HepG2 (cell line): ENCODE results near the gene BPIFB4. TPM values are rescaled to one million over a fixed set of nuclear protein-coding genes. Genes with fewer than 3 reads are reported as not detected.

Experiments used
- ATAC-seq: fragments of 200-7000 bp; cut with Tn5 transposase; 3 replicates; pipeline ENCODE4 v1.9.1; 2020; ENCODE audit warnings: mild to moderate bottlenecking, moderate library complexity
- BruUV-seq: library from RNA; stranded (reverse); fragments of 400-500 nt; replicated peaks from 2 replicates; lab custom pipeline; 2021; lab: Mats Ljungman, UMichigan
- CTCF ChIA-PET: fragments of 300-600 bp; formaldehyde crosslinking; extraction: SDS; loops from one replicate; lab custom pipeline; 2021; ENCODE audit warnings: low total read pairs, inconsistent platforms, low intra/inter-chr PET ratio; lab: Yijun Ruan, JAX
- POLR2A ChIA-PET: fragments of 350-600 bp; sonication (Branson Sonifier 250); formaldehyde crosslinking; loops from one replicate; lab custom pipeline; 2020; ENCODE audit warnings: antibody characterized with exemption, inconsistent platforms; lab: Yijun Ruan, JAX
- DNase-seq: peaks from one replicate; pipeline ENCODE4 v3.0.0-alpha.2; 2015; ENCODE audit warnings: low spot score
- FAIRE-seq: peaks from 3 replicates; lab custom pipeline; 2011; peaks lifted over from hg19 to GRCh38; lab: Jason Lieb, UNC
- H2AFZ ChIP-seq: one replicate; pipeline ENCODE4 v1.6.1; 2011; ENCODE audit warnings: low read length, inconsistent platforms
- H3K27ac ChIP-seq: fragments of 300-600 bp; 3 replicates; pipeline ENCODE4 v1.8.0; 2011; ENCODE audit warnings: mixed run types, mild to moderate bottlenecking, mixed read lengths, low read length, inconsistent platforms; ENCODE audit not compliant: insufficient read depth; ENCODE audit errors: extremely low read length
- H3K27me3 ChIP-seq, 2 experiments: fragments of 200-600 bp in 1 of 2; 2 replicates in 1 of 2; 3 replicates in 1 of 2; pipeline versions ENCODE4 v1.6.0 to v1.8.0; 2011; ENCODE audit warnings: low read length in 2 of 2, mild to moderate bottlenecking in 2 of 2, moderate library complexity in 2 of 2, inconsistent platforms in 1 of 2; ENCODE audit not compliant: insufficient read depth in 2 of 2, control insufficient read depth in 1 of 2
- H3K36me3 ChIP-seq, 2 experiments: fragments of 200-600 bp in 1 of 2; replicated peaks in 1 of 2; 2 replicates in 1 of 2; 3 replicates in 1 of 2; pipeline versions ENCODE4 v1.5.1 to v1.8.0; 2011; ENCODE audit warnings: low read length in 2 of 2, inconsistent platforms in 1 of 2; ENCODE audit not compliant: insufficient read depth in 2 of 2, control insufficient read depth in 1 of 2
- H3K4me1 ChIP-seq: 2 replicates; pipeline ENCODE4 v1.5.1; 2012; ENCODE audit warnings: low read length, inconsistent platforms; ENCODE audit not compliant: insufficient read depth
- H3K4me2 ChIP-seq: 2 replicates; pipeline ENCODE4 v1.6.0; 2011; ENCODE audit warnings: low read depth, low read length, inconsistent platforms
- H3K4me3 ChIP-seq, 3 experiments: fragments of 200-600 bp in 1 of 3; sonication (generic), shearing (Covaris generic) in 1 of 3; replicated peaks in 1 of 3; 2 replicates each; pipeline ENCODE4 v1.5.1; 2011 to 2016; ENCODE audit warnings: low read length in 3 of 3, inconsistent platforms in 2 of 3, low read depth in 2 of 3, mild to moderate bottlenecking in 2 of 3, control low read depth in 1 of 3, mixed read lengths in 1 of 3; ENCODE audit not compliant: insufficient read depth in 1 of 3
- H3K79me2 ChIP-seq: one replicate; pipeline ENCODE4 v1.6.1; 2011; ENCODE audit warnings: low read length, inconsistent platforms; ENCODE audit not compliant: insufficient read depth
- H3K9ac ChIP-seq: 2 replicates; pipeline ENCODE4 v1.6.0; 2011; ENCODE audit warnings: mild to moderate bottlenecking, low read depth, low read length, inconsistent platforms; ENCODE audit not compliant: insufficient read depth
- H3K9me3 ChIP-seq: 2 replicates; pipeline ENCODE4 v1.5.1; 2012; ENCODE audit warnings: mild to moderate bottlenecking, low read length
- H4K20me1 ChIP-seq: 2 replicates; pipeline ENCODE4 v1.6.0; 2011; ENCODE audit warnings: inconsistent platforms, mild to moderate bottlenecking, low read length, moderate library complexity; ENCODE audit not compliant: insufficient read depth
- CSRNP2 ChIP-seq: sonication (generic); formaldehyde crosslinking; conservative IDR thresholded peaks from 2 replicates; pipeline ENCODE4 v1.8.0; 2022; ENCODE audit warnings: low read depth, missing genetic modification reagents
- ERF ChIP-seq: IDR thresholded peaks from 2 replicates; pipeline ENCODE4 v1.6.1; 2018; ENCODE audit warnings: missing biosample characterization, missing genetic modification reagents
- MED1 ChIP-seq: sonication (generic); formaldehyde crosslinking; IDR thresholded peaks from 2 replicates; pipeline ENCODE4 v1.4.0; 2020; ENCODE audit warnings: missing genetic modification reagents
- MTA3 ChIP-seq: sonication (generic); formaldehyde crosslinking; IDR thresholded peaks from 2 replicates; pipeline ENCODE4 v1.4.0; 2020; ENCODE audit warnings: missing genetic modification reagents
- RAD51 ChIP-seq: fragments of 450-650 bp; IDR thresholded peaks from 2 replicates; pipeline ENCODE4 v1.6.1; 2016; ENCODE audit warnings: borderline replicate concordance
- SAP130 ChIP-seq: IDR thresholded peaks from 2 replicates; pipeline ENCODE4 v1.6.1; 2016; ENCODE audit warnings: low read depth
- ZMYM3 ChIP-seq: sonication (generic); formaldehyde crosslinking; IDR thresholded peaks from 2 replicates; pipeline ENCODE4 v1.5.1; 2020; ENCODE audit warnings: mild to moderate bottlenecking, missing genetic modification reagents
- ZNF264 ChIP-seq: sonication (generic); formaldehyde crosslinking; IDR thresholded peaks from 2 replicates; pipeline ENCODE4 v1.4.0; 2020; ENCODE audit warnings: missing genetic modification reagents
- ZNF3 ChIP-seq: IDR thresholded peaks from 2 replicates; pipeline ENCODE4 v1.7.0; 2017; ENCODE audit warnings: inconsistent platforms
- ZNF557 ChIP-seq: sonication (generic); formaldehyde crosslinking; IDR thresholded peaks from 2 replicates; pipeline ENCODE4 v1.4.0; 2020; ENCODE audit warnings: missing genetic modification reagents
- ZNF749 ChIP-seq: sonication (generic); formaldehyde crosslinking; IDR thresholded peaks from 2 replicates; pipeline ENCODE4 v1.8.0; 2022; ENCODE audit warnings: mild to moderate bottlenecking, missing genetic modification reagents, moderate library complexity, borderline replicate concordance
- WGBS: methylation state at CpG from one replicate; pipeline ENCODE4 v1.1.6; 2017; ENCODE audit warnings: low lambda C conversion rate; 5-methylcytosine and 5-hydroxymethylcytosine counted together
- in situ Hi-C: cut with HindIII; loops from 2 replicates; pipeline ENCODE4 v1.10.0; 2017; ENCODE audit warnings: low pct_unique_long_range_greater_than_20kb; ENCODE audit not compliant: extremely low pct_ligation_motif_present
- intact Hi-C: fragments of 100-400 bp; cut with micrococcal nuclease; formaldehyde crosslinking; loops from one replicate; pipeline ENCODE4 v1.10.0; 2022; ENCODE audit not compliant: unreplicated experiment
- polyA plus RNA-seq, 8 experiments: library from polyadenylated mRNA; depleted of rRNA in 3 of 8; stranded (reverse) in 7 of 8; unstranded in 1 of 8; fragments of >200 nt; fragmentation: Illumina TruSeq in 4 of 8; extraction: Trizol in 4 of 8; gene quantifications; 2 replicates each; pipeline versions ENCODE4 v1.2.1 to v1.2.3, GENCODE V29; 2011 to 2016; ENCODE audit warnings: low read depth in 4 of 8, missing spikeins in 1 of 8, mixed read lengths in 1 of 8; ENCODE audit not compliant: insufficient read depth in 1 of 8
- total RNA-seq, 5 experiments: library from RNA; depleted of rRNA; stranded (reverse); fragments of >200 nt; fragmentation: Illumina TruSeq; extraction: Trizol; gene quantifications; 2 replicates each; pipeline ENCODE4 v1.2.3, GENCODE V29; 2016; ENCODE audit warnings: low read depth in 1 of 5
- TF ChIP-seq, protein P1 (sequence below): sonication (generic); formaldehyde crosslinking; IDR thresholded peaks from 2 replicates; pipeline ENCODE4 v1.5.0; 2020; ENCODE audit warnings: mild to moderate bottlenecking, missing genetic modification reagents
- TF ChIP-seq, protein P2 (sequence below): sonication (generic); formaldehyde crosslinking; IDR thresholded peaks from 2 replicates; pipeline ENCODE4 v1.4.0; 2020; ENCODE audit warnings: missing genetic modification reagents
- TF ChIP-seq, protein P3 (sequence below): sonication (generic); formaldehyde crosslinking; IDR thresholded peaks from 2 replicates; pipeline ENCODE4 v1.4.0; 2020; ENCODE audit warnings: missing genetic modification reagents, mild to moderate bottlenecking, borderline replicate concordance

The BPIFB4 gene
- total and polyA plus RNA-seq, 2 of the 13 experiments (the other 11 are each of a cell fraction or from before 2014, with no cell fraction given), result 0.09 TPM; not detected in 1

DNA sequence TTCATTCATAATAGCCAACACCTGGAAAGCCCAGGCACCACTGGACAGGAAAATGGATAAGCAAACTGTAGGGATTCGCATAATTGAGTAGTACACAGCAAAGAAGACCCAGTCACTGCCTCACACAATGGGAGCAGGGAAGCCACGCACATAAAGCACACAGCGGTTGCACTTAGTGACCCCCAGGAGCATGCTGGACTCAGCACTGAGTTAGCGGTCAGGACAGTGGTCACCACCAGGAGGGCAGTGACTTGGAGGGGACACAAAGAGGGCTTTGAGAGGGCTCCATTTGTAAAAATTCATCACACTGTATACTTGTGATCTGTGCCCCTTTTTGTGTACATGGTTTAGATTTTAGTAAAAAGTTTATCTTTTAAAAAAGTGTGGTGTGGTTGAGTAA is 28.1 kb upstream of the BPIFB4 start (continued):
- no peak; the same call in 1 of the 2 replicates for TF ChIP-seq MED1
- peak; percentile 33; the same call in 1 of the 2 replicates for TF ChIP-seq ZMYM3
- TF ChIP-seq ZNF264, result peak; percentile 69

GRCh38 chr20:33053291-33054106 is 25.9 kb upstream of the BPIFB4 start, which contains the start of gene BPIFB3:
Gene BPIFB3 (plus strand): TSS chr20:33053903. CDS start chr20:33055436, 1,533 bp downstream.
- H2AFZ ChIP-seq, result no peak within 1 kb of the TSS
- ChIA-PET POLR2A (interaction anchor here (2.0 kb wide), 1 partner anchor 27 kb away, joined by 5 read pairs; no protein-coding TSS in a partner anchor), CTCF (no interaction called here)
- DNase-seq (no peak), ATAC-seq (no peak), FAIRE-seq (no peak)
- intact Hi-C loops, result no loop called here
- H3K4me1 ChIP-seq, result peaks cover 17% of the 10 kb centered on the region
- 48% methylated on average over 25 of the region's 25 CpGs for WGBS
- in situ Hi-C loops, result no loop called here
- H3K9me3 ChIP-seq, result no peaks in the 10 kb centered on the region
- no peak within 1 kb of the TSS for H3K27ac ChIP-seq
- H3K36me3 ChIP-seq, result no peaks in the 10 kb centered on the region
- H3K27me3 ChIP-seq, result peaks cover under 1 to 38% of the 10 kb centered on the region in 2 experiments; a peak in 3 of 5 replicates
- H3K9ac ChIP-seq, result no peak within 1 kb of the TSS
- no peak within 1 kb of the TSS for H3K4me2 ChIP-seq
- H4K20me1 ChIP-seq, result no peaks in the 10 kb centered on the region
- no peak within 1 kb of the TSS for H3K4me3 ChIP-seq
- no TSS peak for BruUV-seq
- H3K79me2 ChIP-seq, result no peaks in the 10 kb centered on the region
- no peak for TF ChIP-seq CSRNP2 (CRISPR knock-in tag)
- TF ChIP-seq ZNF3 (CRISPR knock-in tag), result no peak
- TF ChIP-seq ZNF557 (CRISPR knock-in tag), result no peak
- no peak for TF ChIP-seq RAD51
- no peak for TF ChIP-seq ZNF749 (CRISPR knock-in tag)
- TF ChIP-seq MTA3, result no peak
- TF ChIP-seq, protein P1, sequence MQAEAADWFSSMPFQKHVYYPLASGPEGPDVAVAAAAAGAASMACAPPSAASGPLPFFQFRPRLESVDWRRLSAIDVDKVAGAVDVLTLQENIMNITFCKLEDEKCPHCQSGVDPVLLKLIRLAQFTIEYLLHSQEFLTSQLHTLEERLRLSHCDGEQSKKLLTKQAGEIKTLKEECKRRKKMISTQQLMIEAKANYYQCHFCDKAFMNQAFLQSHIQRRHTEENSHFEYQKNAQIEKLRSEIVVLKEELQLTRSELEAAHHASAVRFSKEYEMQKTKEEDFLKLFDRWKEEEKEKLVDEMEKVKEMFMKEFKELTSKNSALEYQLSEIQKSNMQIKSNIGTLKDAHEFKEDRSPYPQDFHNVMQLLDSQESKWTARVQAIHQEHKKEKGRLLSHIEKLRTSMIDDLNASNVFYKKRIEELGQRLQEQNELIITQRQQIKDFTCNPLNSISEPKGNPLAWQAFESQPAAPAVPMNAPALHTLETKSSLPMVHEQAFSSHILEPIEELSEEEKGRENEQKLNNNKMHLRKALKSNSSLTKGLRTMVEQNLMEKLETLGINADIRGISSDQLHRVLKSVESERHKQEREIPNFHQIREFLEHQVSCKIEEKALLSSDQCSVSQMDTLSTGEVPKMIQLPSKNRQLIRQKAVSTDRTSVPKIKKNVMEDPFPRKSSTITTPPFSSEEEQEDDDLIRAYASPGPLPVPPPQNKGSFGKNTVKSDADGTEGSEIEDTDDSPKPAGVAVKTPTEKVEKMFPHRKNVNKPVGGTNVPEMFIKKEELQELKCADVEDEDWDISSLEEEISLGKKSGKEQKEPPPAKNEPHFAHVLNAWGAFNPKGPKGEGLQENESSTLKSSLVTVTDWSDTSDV (CRISPR knock-in tag), result no peak
- TF ChIP-seq ERF (CRISPR knock-in tag), result no peak
- no peak for TF ChIP-seq SAP130
- TF ChIP-seq, protein P2, sequence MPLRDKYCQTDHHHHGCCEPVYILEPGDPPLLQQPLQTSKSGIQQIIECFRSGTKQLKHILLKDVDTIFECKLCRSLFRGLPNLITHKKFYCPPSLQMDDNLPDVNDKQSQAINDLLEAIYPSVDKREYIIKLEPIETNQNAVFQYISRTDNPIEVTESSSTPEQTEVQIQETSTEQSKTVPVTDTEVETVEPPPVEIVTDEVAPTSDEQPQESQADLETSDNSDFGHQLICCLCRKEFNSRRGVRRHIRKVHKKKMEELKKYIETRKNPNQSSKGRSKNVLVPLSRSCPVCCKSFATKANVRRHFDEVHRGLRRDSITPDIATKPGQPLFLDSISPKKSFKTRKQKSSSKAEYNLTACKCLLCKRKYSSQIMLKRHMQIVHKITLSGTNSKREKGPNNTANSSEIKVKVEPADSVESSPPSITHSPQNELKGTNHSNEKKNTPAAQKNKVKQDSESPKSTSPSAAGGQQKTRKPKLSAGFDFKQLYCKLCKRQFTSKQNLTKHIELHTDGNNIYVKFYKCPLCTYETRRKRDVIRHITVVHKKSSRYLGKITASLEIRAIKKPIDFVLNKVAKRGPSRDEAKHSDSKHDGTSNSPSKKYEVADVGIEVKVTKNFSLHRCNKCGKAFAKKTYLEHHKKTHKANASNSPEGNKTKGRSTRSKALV, result no peak
- TF ChIP-seq, protein P3, sequence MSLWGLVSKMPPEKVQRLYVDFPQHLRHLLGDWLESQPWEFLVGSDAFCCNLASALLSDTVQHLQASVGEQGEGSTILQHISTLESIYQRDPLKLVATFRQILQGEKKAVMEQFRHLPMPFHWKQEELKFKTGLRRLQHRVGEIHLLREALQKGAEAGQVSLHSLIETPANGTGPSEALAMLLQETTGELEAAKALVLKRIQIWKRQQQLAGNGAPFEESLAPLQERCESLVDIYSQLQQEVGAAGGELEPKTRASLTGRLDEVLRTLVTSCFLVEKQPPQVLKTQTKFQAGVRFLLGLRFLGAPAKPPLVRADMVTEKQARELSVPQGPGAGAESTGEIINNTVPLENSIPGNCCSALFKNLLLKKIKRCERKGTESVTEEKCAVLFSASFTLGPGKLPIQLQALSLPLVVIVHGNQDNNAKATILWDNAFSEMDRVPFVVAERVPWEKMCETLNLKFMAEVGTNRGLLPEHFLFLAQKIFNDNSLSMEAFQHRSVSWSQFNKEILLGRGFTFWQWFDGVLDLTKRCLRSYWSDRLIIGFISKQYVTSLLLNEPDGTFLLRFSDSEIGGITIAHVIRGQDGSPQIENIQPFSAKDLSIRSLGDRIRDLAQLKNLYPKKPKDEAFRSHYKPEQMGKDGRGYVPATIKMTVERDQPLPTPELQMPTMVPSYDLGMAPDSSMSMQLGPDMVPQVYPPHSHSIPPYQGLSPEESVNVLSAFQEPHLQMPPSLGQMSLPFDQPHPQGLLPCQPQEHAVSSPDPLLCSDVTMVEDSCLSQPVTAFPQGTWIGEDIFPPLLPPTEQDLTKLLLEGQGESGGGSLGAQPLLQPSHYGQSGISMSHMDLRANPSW (CRISPR knock-in tag), result no peak
